Dendritic cell treated with granulocyte-macrophage colony-stimulating factor and Interleukin-4, amounts not matched to agents 40 ng/mL and 50 ng/mL, for 4 days (primary cell): ENCODE measurements around the gene TLCD3B.

Experiments used
- H3K27ac Mint-ChIP-seq: one replicate; pipeline ENCODE4 v1.8.0; 2022; ENCODE audit warnings: mild to moderate bottlenecking, mixed read lengths
- H3K27me3 Mint-ChIP-seq: one replicate; pipeline ENCODE4 v1.8.0; 2022; ENCODE audit warnings: mild to moderate bottlenecking, mixed read lengths
- H3K36me3 Mint-ChIP-seq: one replicate; pipeline ENCODE4 v1.8.0; 2022; ENCODE audit warnings: low read depth, mixed read lengths
- H3K4me1 Mint-ChIP-seq: one replicate; pipeline ENCODE4 v1.8.0; 2022; ENCODE audit warnings: low read depth, mixed read lengths
- H3K4me3 Mint-ChIP-seq: one replicate; pipeline ENCODE4 v1.8.0; 2022; ENCODE audit warnings: mild to moderate bottlenecking, moderate library complexity, mixed read lengths
- H3K9me3 Mint-ChIP-seq: one replicate; pipeline ENCODE4 v1.8.0; 2022; ENCODE audit warnings: mixed read lengths
- intact Hi-C: fragments of 100-400 bp; cut with micrococcal nuclease; formaldehyde crosslinking; loops from one replicate; pipeline ENCODE4 v1.15.0; 2022

TLCD3B gene

GRCh38 chr16:29999605-30000004, 31.5 kb downstream of the TLCD3B start:
- no peak overlapping the region for H3K27ac Mint-ChIP-seq
- intact Hi-C loops = loop anchor here (5.0 to 10.0 kb wide), 2 partner anchors 85 to 192 kb away; partner anchors contain the start of gene MAZ
- H3K27me3 Mint-ChIP-seq = no peaks in the 10 kb centered on the region
- H3K9me3 Mint-ChIP-seq = no peaks in the 10 kb centered on the region
- H3K4me1 Mint-ChIP-seq = peaks cover 23% of the 10 kb centered on the region
- no peak overlapping the region for H3K4me3 Mint-ChIP-seq
- H3K36me3 Mint-ChIP-seq = peaks cover 84% of the 10 kb centered on the region

- intact Hi-C loops = loop anchor here (1.0 to 5.0 kb wide), 2 partner anchors 24 to 190 kb away; partner anchors contain the start of genes MAZ and TAOK2
- Mint-ChIP-seq H3K27ac (peak overlapping the region; percentile 98), H3K9me3 (no peaks in the 10 kb centered on the region), H3K4me3 (peak overlapping the region; percentile 100), H3K27me3 (no peaks in the 10 kb centered on the region), H3K4me1 (peaks cover 33% of the 10 kb centered on the region), H3K36me3 (peaks cover 80% of the 10 kb centered on the region)
Measured at GRCh38 chr16:29996766-29997250, 34.3 kb downstream of the TLCD3B start.

- H3K4me3 Mint-ChIP-seq = peak within 1 kb of the TSS; percentile 100
- peaks cover 33% of the 10 kb centered on the region for H3K4me1 Mint-ChIP-seq
- intact Hi-C loops = loop anchor here (1.0 to 5.0 kb wide), 2 partner anchors 23 to 189 kb away; partner anchors contain the start of genes MAZ and TAOK2
- H3K27ac Mint-ChIP-seq = peak within 1 kb of the TSS; percentile 98
- H3K27me3 Mint-ChIP-seq = no peaks in the 10 kb centered on the region
- H3K36me3 Mint-ChIP-seq = peaks cover 80% of the 10 kb centered on the region
- H3K9me3 Mint-ChIP-seq = no peaks in the 10 kb centered on the region
Measured at GRCh38 chr16:29995911-29996765, 34.9 kb downstream of the TLCD3B start, which contains the start of gene INO80E. TSS of gene INO80E (plus strand) at chr16:29996241. CDS start at chr16:29996311, 70 bp downstream.

- Mint-ChIP-seq H3K4me3 (peak within 1 kb of the TSS; percentile 100), H3K36me3 (peaks cover 80% of the 10 kb centered on the region), H3K9me3 (no peaks in the 10 kb centered on the region), H3K27ac (peak within 1 kb of the TSS; percentile 98), H3K4me1 (peaks cover 33% of the 10 kb centered on the region), H3K27me3 (no peaks in the 10 kb centered on the region)
- intact Hi-C loops = loop anchor here (5.0 kb wide), 1 partner anchor 188 kb away; the partner anchor contains the start of gene MAZ
Measured at GRCh38 chr16:29995324-29995910, 35.7 kb downstream of the TLCD3B start, which contains the start of gene HIRIP3. TSS of gene HIRIP3 (minus strand) at chr16:29995617. CDS start at chr16:29995605, 12 bp downstream.

GRCh38 chr16:29994600-29995323, 36.3 kb downstream of the TLCD3B start:
- peak overlapping the region; percentile 100 for H3K4me3 Mint-ChIP-seq
- intact Hi-C loops = loop anchor here (5.0 kb wide), 1 partner anchor 187 kb away; the partner anchor contains the start of gene MAZ
- H3K27ac Mint-ChIP-seq = peak overlapping the region; percentile 98
- H3K27me3 Mint-ChIP-seq = no peaks in the 10 kb centered on the region
- H3K36me3 Mint-ChIP-seq = peaks cover 80% of the 10 kb centered on the region
- no peaks in the 10 kb centered on the region for H3K9me3 Mint-ChIP-seq
- H3K4me1 Mint-ChIP-seq = peaks cover 33% of the 10 kb centered on the region

- Mint-ChIP-seq H3K4me3 (no peak overlapping the region), H3K27ac (peak overlapping the region; percentile 98), H3K9me3 (no peaks in the 10 kb centered on the region)
Measured at GRCh38 chr16:29993903-29994599, 37.0 kb downstream of the TLCD3B start.

GRCh38 chr16:29993191-29993902, 37.7 kb downstream of the TLCD3B start:
- intact Hi-C loops = no loop called here
- H3K9me3 Mint-ChIP-seq = no peaks in the 10 kb centered on the region
- peaks cover 80% of the 10 kb centered on the region for H3K36me3 Mint-ChIP-seq
- no peak overlapping the region for H3K4me3 Mint-ChIP-seq
- peak overlapping the region; percentile 98 for H3K27ac Mint-ChIP-seq
- H3K27me3 Mint-ChIP-seq = no peaks in the 10 kb centered on the region
- H3K4me1 Mint-ChIP-seq = peaks cover 33% of the 10 kb centered on the region

More at GRCh38 chr16:29993903-29994599, 37.0 kb downstream of the TLCD3B start:
- intact Hi-C loops = no loop called here
- Mint-ChIP-seq H3K36me3 (peaks cover 80% of the 10 kb centered on the region), H3K27me3 (no peaks in the 10 kb centered on the region), H3K4me1 (peaks cover 33% of the 10 kb centered on the region)

GRCh38 chr16:29992344-29992967, 38.6 kb downstream of the TLCD3B start:
- no peaks in the 10 kb centered on the region for H3K27me3 Mint-ChIP-seq
- no peak overlapping the region for H3K4me3 Mint-ChIP-seq
- H3K9me3 Mint-ChIP-seq = no peaks in the 10 kb centered on the region
- H3K27ac Mint-ChIP-seq = no peak overlapping the region
- H3K4me1 Mint-ChIP-seq = peaks cover 33% of the 10 kb centered on the region
- H3K36me3 Mint-ChIP-seq = peaks cover 83% of the 10 kb centered on the region
- intact Hi-C loops = no loop called here

- Mint-ChIP-seq H3K27ac (no peak overlapping the region), H3K36me3 (peaks cover 90% of the 10 kb centered on the region), H3K4me3 (no peak overlapping the region), H3K27me3 (no peaks in the 10 kb centered on the region), H3K9me3 (no peaks in the 10 kb centered on the region), H3K4me1 (peaks cover 28% of the 10 kb centered on the region)
- intact Hi-C loops = no loop called here
Measured at GRCh38 chr16:29991571-29991904, 39.5 kb downstream of the TLCD3B start.

GRCh38 chr16:29990883-29991570, 40.0 kb downstream of the TLCD3B start:
- Mint-ChIP-seq H3K36me3 (peaks cover 90% of the 10 kb centered on the region), H3K9me3 (no peaks in the 10 kb centered on the region)
- intact Hi-C loops = no loop called here

GRCh38 chr16:29990034-29990433, 41.0 kb downstream of the TLCD3B start:
- H3K36me3 Mint-ChIP-seq = peaks cover 92% of the 10 kb centered on the region
- intact Hi-C loops = no loop called here

More at GRCh38 chr16:29990883-29991570, 40.0 kb downstream of the TLCD3B start:
- H3K4me1 Mint-ChIP-seq = peaks cover 23% of the 10 kb centered on the region
- no peak overlapping the region for H3K27ac Mint-ChIP-seq
- no peak overlapping the region for H3K4me3 Mint-ChIP-seq
- no peaks in the 10 kb centered on the region for H3K27me3 Mint-ChIP-seq

More at GRCh38 chr16:29990034-29990433, 41.0 kb downstream of the TLCD3B start:
- Mint-ChIP-seq H3K27ac (no peak overlapping the region), H3K4me1 (peaks cover 19% of the 10 kb centered on the region), H3K9me3 (no peaks in the 10 kb centered on the region), H3K27me3 (no peaks in the 10 kb centered on the region), H3K4me3 (no peak overlapping the region)
